Pulmonary artery endothelial cell (primary cell): ENCODE measurements around the gene USP27X. TPM values are rescaled to one million over a fixed set of nuclear protein-coding genes. Genes with fewer than 3 reads are reported as not detected.
A peak's percentile ranks its signal among the peaks of the same experiment; 100 is the strongest.

Source experiments
- DNase-seq: peaks from one replicate; pipeline ENCODE4 v3.0.0-alpha.2; 2011; ENCODE audit warnings: low read depth, low spot score
- total RNA-seq: library from RNA; depleted of rRNA; stranded (reverse); fragments of >200 nt; gene quantifications from 2 replicates; pipeline ENCODE4 v1.2.3, GENCODE V29; 2014

The USP27X gene
- total RNA-seq, 1 donor from 2014 or later = 3.5 TPM

GRCh38 chrX:49884290-49884862 is 5.1 kb downstream of the USP27X start:
- DNase-seq = no peak

- no peak for DNase-seq
Observed at GRCh38 chrX:49892542-49892941, 13.3 kb downstream of the USP27X start.

GRCh38 chrX:49896951-49897350 is 17.7 kb downstream of the USP27X start:
- no peak for DNase-seq

GRCh38 chrX:49901048-49901447 is 21.8 kb downstream of the USP27X start:
- no peak for DNase-seq

GRCh38 chrX:49910344-49910743 is 31.1 kb downstream of the USP27X start:
- no peak for DNase-seq

GRCh38 chrX:49912086-49912485 is 32.8 kb downstream of the USP27X start:
- DNase-seq = no peak

GRCh38 chrX:49912861-49913260 is 33.6 kb downstream of the USP27X start:
- DNase-seq = no peak

GRCh38 chrX:49915361-49916222 is 36.3 kb downstream of the USP27X start:
- peak; percentile 13 for DNase-seq

GRCh38 chrX:49919617-49920016 is 40.3 kb downstream of the USP27X start:
- no peak for DNase-seq

- DNase-seq = no peak
Observed at GRCh38 chrX:49921109-49921508, 41.8 kb downstream of the USP27X start.

- DNase-seq = peak; percentile 74
Observed at GRCh38 chrX:49922291-49923241, 43.3 kb downstream of the USP27X start, which contains the start of gene CLCN5. Gene CLCN5 (plus strand): TSS chrX:49922596. CDS start chrX:49925299, 2,703 bp downstream.

- no peak for DNase-seq
Observed at GRCh38 chrX:49925176-49925575, 45.9 kb downstream of the USP27X start.

- no peak for DNase-seq
Observed at GRCh38 chrX:49930039-49930438, 50.8 kb downstream of the USP27X start.

Other genes with a start within 250 kb of the USP27X start
- not detected in 2 replicates for gene PAGE1, start 183.5 kb upstream of the USP27X start, total RNA-seq
- not detected in 2 replicates for gene PAGE4, start 50.2 kb upstream of the USP27X start, total RNA-seq
- gene CLCN5, start 43.1 kb downstream of the USP27X start, total RNA-seq = 7.8 and 12.6 TPM in 2 replicates